T-cell (primary cell): ENCODE measurements around the gene ACAP2. TPM values are rescaled to one million over a fixed set of nuclear protein-coding genes. Genes with fewer than 3 reads are reported as not detected.
A peak's percentile ranks its signal among the peaks of the same experiment; 100 is the strongest.

Source experiments
- ATAC-seq, 4 experiments: fragments of 200-7000 bp in 3 of 4; fragments of 150-1000 bp in 1 of 4; cut with Tn5 transposase; replicated peaks in 1 of 4; 1 replicate in 3 of 4; 2 replicates in 1 of 4; pipeline ENCODE4 v1.10.0; 2021; ENCODE audit warnings: moderate library complexity in 3 of 4, mild to moderate bottlenecking in 2 of 4, moderate number of reproducible peaks in 1 of 4
- CTCF ChIA-PET, 2 donors: fragments of 300-600 bp; sonication (Branson Sonifier 250); formaldehyde crosslinking; loops; one replicate each; lab custom pipeline; 2022; ENCODE audit warnings: antibody characterized with exemption in 2 of 2; lab: Charles Lee
- POLR2A ChIA-PET, 2 donors: fragments of 300-600 bp; sonication (Branson Sonifier 250); formaldehyde crosslinking; loops; one replicate each; lab custom pipeline; 2022; ENCODE audit warnings: antibody characterized with exemption in 2 of 2; lab: Charles Lee
- DNase-seq, 35 experiments: peaks; one replicate each; pipeline versions ENCODE4 v3.0.0 to v3.0.0-alpha.2; 2013 to 2023
- H3K27ac ChIP-seq: one replicate; pipeline ENCODE4 v1.5.1; 2013; ENCODE audit warnings: low read length
- H3K27me3 ChIP-seq, 2 experiments: replicated peaks in 1 of 2; 1 replicate in 1 of 2; 2 replicates in 1 of 2; pipeline versions ENCODE4 v1.6.1 to v1.7.0; 2013; ENCODE audit warnings: low read length in 1 of 2, mixed read lengths in 1 of 2; ENCODE audit not compliant: control insufficient read depth in 2 of 2, insufficient read depth in 2 of 2; ENCODE audit errors: extremely low read depth in 1 of 2
- H3K36me3 ChIP-seq, 2 donors: 1 replicate in 1 of 2; 2 replicates in 1 of 2; pipeline versions ENCODE4 v1.6.1 to v1.7.0; 2013; ENCODE audit warnings: low read length in 1 of 2; ENCODE audit not compliant: control insufficient read depth in 2 of 2, insufficient read depth in 1 of 2; ENCODE audit errors: extremely low read depth in 1 of 2
- H3K4me1 ChIP-seq, 2 experiments: 1 replicate in 1 of 2; 2 replicates in 1 of 2; pipeline versions ENCODE4 v1.6.1 to v1.7.0; 2013; ENCODE audit warnings: low read length in 2 of 2, mixed read lengths in 1 of 2; ENCODE audit not compliant: insufficient read depth in 2 of 2, control insufficient read depth in 1 of 2; ENCODE audit errors: extremely low read depth in 1 of 2
- H3K4me3 ChIP-seq, 2 donors: 1 replicate in 1 of 2; 2 replicates in 1 of 2; pipeline versions ENCODE4 v1.5.1 to v1.7.0; 2013; ENCODE audit warnings: mild to moderate bottlenecking in 2 of 2, low read length in 1 of 2, moderate library complexity in 1 of 2; ENCODE audit not compliant: control insufficient read depth in 1 of 2; ENCODE audit errors: extremely low read depth in 1 of 2
- H3K9me3 ChIP-seq: 2 replicates; pipeline ENCODE4 v1.7.0; 2013
- H3K27ac Mint-ChIP-seq, 2 donors: one replicate each; pipeline ENCODE4 v1.8.0; 2020 to 2021; ENCODE audit warnings: mild to moderate bottlenecking in 2 of 2, mixed read lengths in 2 of 2
- H3K27me3 Mint-ChIP-seq, 2 donors: one replicate each; pipeline ENCODE4 v1.8.0; 2021 to 2022; ENCODE audit warnings: mixed read lengths in 2 of 2
- H3K36me3 Mint-ChIP-seq: one replicate; pipeline ENCODE4 v1.8.0; 2021; ENCODE audit warnings: mixed read lengths
- H3K4me1 Mint-ChIP-seq, 3 donors: one replicate each; pipeline ENCODE4 v1.8.0; 2020 to 2022; ENCODE audit warnings: mixed read lengths in 3 of 3, mild to moderate bottlenecking in 1 of 3
- H3K4me3 Mint-ChIP-seq, 3 donors: one replicate each; pipeline ENCODE4 v1.8.0; 2020 to 2022; ENCODE audit warnings: mild to moderate bottlenecking in 3 of 3, mixed read lengths in 3 of 3, moderate library complexity in 3 of 3
- H3K9me3 Mint-ChIP-seq, 3 donors: one replicate each; pipeline ENCODE4 v1.8.0; 2020 to 2022; ENCODE audit warnings: mixed read lengths in 3 of 3
- whole genome bisulfite sequencing: methylation state at CpG from one replicate; pipeline ENCODE4 v1.1.5; 2013; ENCODE audit warnings: missing lambda C conversion rate; ENCODE audit not compliant: insufficient coverage; 5-methylcytosine and 5-hydroxymethylcytosine counted together
- total RNA-seq, 35 experiments: library from RNA in 6 of 35; stranded (reverse) in 6 of 35; fragments of 120-200 nt in 1 of 35; gene quantifications; one replicate each; pipeline versions ENCODE4 v1.2.1 to v1.2.4 and lab custom pipeline; 2013 to 2026

The ACAP2 gene
- total RNA-seq, 5 donors from 2014 or later (not counting 1 experiment from before 2014, with no cell fraction given), result 63.6 to 90.7 (median 72.5) TPM

GRCh38 chr3:195266428-195266827 is 176.4 kb downstream of the ACAP2 start:
- Histone ChIP-seq H3K27ac (no peak overlapping the region), H3K27me3 (no peaks in the 10 kb centered on the region), H3K4me3 (no peak overlapping the region), H3K4me1 (peaks cover 8 to 15% of the 10 kb centered on the region in 2 experiments), H3K9me3 (no peaks in the 10 kb centered on the region), H3K36me3 (peaks cover 6 to 13% of the 10 kb centered on the region in 2 donors)
- Mint-ChIP-seq H3K27ac (no peak overlapping the region), H3K36me3 (peaks cover 14% of the 10 kb centered on the region), H3K27me3 (no peaks in the 10 kb centered on the region), H3K9me3 (no peaks in the 10 kb centered on the region), H3K4me1 (peaks cover 18 to 28% (median 24%) of the 10 kb centered on the region in 3 donors), H3K4me3 (no peak overlapping the region)
- ChIA-PET CTCF (interaction anchor here in 1 of 2 donors (0.6 kb wide), 2 partner anchors 271 to 1021 kb away, joined by 3 read pairs; partner anchors contain the start of gene PCYT1A), POLR2A (no interaction called here)
- DNase-seq (no peak), ATAC-seq (no peak)
- 100% methylated on average over 4 of the region's 5 CpGs for WGBS

DNA sequence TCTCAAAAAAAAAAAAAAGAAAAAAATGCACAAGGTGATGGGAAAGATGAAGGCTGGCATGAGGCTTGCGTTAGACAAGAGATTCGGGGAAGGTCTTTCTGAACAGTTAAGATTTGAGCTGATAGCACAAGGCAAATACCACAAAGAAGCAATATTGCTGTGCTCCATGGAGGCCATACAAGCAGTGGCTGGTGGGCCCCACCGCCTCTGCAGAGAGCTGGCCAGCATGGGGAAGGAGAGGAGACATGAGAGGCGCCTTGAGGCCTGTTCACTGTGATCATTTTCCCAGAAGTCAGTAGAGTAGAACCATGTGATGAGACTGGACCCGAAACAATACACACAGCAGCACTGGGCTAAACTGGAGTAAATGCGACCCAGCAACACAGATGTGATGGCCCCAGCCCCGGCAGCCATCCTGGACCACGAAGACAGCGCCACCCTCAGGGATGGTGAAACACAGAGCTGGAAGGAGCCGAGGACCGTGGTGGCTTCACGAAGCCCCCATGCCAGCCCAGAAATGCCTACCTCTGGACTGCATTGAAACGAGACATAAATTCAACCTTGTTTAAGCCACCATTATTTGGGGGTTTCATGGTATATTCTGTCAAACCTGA is 177.3 kb downstream of the ACAP2 start:
- no peak overlapping the region for H3K4me3 ChIP-seq
- H3K4me3 Mint-ChIP-seq, result no peak overlapping the region
- no peak overlapping the region for H3K27ac Mint-ChIP-seq
- peaks cover 6 to 13% of the 10 kb centered on the region in 2 donors for H3K36me3 ChIP-seq
- H3K9me3 Mint-ChIP-seq, result no peaks in the 10 kb centered on the region
- peaks cover 10 to 23% of the 10 kb centered on the region in 2 experiments for H3K4me1 ChIP-seq
- ATAC-seq (no peak), DNase-seq (no peak)
- H3K27me3 Mint-ChIP-seq, result no peaks in the 10 kb centered on the region
- H3K4me1 Mint-ChIP-seq, result peaks cover 27 to 35% (median 31%) of the 10 kb centered on the region in 3 donors
- no peaks in the 10 kb centered on the region for H3K9me3 ChIP-seq
- H3K36me3 Mint-ChIP-seq, result peaks cover 14% of the 10 kb centered on the region
- CTCF ChIA-PET, result no interaction called here
- no peaks in the 10 kb centered on the region for H3K27me3 ChIP-seq
- POLR2A ChIA-PET, result interaction anchor here (0.6 to 0.7 kb wide), 2 partner anchors 277 to 625 kb away, joined by 5 to 6 read pairs; no protein-coding TSS in a partner anchor
- WGBS, result 93% methylated on average over 10 of the region's 13 CpGs
- H3K27ac ChIP-seq, result no peak overlapping the region

- Histone ChIP-seq H3K9me3 (no peaks in the 10 kb centered on the region), H3K27me3 (no peaks in the 10 kb centered on the region), H3K36me3 (peaks cover 6 to 13% of the 10 kb centered on the region in 2 donors), H3K4me1 (peaks cover 5 to 21% of the 10 kb centered on the region in 2 experiments), H3K27ac (no peak overlapping the region), H3K4me3 (no peak overlapping the region)
- ATAC-seq (no peak), DNase-seq (no peak)
- ChIA-PET CTCF (interaction anchor here in 1 of 2 donors (0.6 kb wide), 1 partner anchor 856 kb away, joined by 5 read pairs; no protein-coding TSS in a partner anchor), POLR2A (interaction anchor here in 1 of 2 donors (0.5 kb wide), 1 partner anchor 245 kb away, joined by 3 read pairs; no protein-coding TSS in a partner anchor)
- WGBS, result 96% methylated on average over 7 of the region's 10 CpGs
- Mint-ChIP-seq H3K36me3 (peaks cover 14% of the 10 kb centered on the region), H3K4me3 (no peak overlapping the region), H3K9me3 (no peaks in the 10 kb centered on the region), H3K4me1 (peaks cover 17 to 25% (median 20%) of the 10 kb centered on the region in 3 donors), H3K27ac (no peak overlapping the region), H3K27me3 (no peaks in the 10 kb centered on the region)
Measured at GRCh38 chr3:195263925-195264600, 178.8 kb downstream of the ACAP2 start.

DNA sequence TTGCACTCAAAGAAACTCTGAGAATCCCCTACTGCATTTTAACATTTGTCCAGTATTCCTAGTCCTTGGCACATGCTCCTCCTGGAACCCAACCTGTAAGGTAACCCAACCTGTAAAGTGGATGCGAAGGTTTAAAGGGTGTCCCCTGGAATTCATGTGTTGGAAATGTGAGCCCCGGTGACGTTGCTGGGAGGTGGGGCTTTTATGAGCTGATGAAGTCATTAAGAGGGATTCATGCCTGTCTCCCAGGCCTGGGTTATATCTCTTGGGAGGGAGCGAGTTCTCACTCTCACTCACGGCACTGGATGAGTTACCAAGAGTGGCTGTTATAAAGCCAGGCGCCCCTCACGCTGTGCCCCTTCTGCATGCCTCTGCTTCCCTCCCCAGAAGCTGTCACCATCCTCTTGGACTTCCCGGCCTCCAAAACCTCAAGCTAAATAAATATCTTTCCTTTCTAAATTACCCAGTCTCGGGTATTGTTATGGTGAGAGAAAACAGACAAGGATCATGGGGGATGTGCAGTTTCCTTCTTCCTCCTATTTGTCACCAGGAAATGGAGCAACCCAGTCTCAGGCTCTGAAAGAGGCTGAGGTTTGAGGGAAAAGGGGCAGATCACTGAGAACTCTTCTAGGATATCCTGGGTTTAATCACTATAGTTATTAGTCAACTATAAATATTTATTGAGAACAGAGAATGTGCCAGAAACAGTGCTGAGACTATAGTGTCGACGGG is 179.5 kb downstream of the ACAP2 start:
- Histone ChIP-seq H3K27ac (no peak overlapping the region), H3K27me3 (no peaks in the 10 kb centered on the region), H3K4me3 (no peak overlapping the region), H3K4me1 (peaks cover 8 to 28% of the 10 kb centered on the region in 2 experiments), H3K9me3 (no peaks in the 10 kb centered on the region), H3K36me3 (peaks cover 6 to 13% of the 10 kb centered on the region in 2 donors)
- Mint-ChIP-seq H3K27ac (no peak overlapping the region), H3K9me3 (no peaks in the 10 kb centered on the region), H3K4me1 (peaks cover 15 to 26% (median 22%) of the 10 kb centered on the region in 3 donors), H3K27me3 (no peaks in the 10 kb centered on the region), H3K36me3 (peaks cover 14% of the 10 kb centered on the region), H3K4me3 (no peak overlapping the region)
- ChIA-PET POLR2A (interaction anchor here (0.5 to 0.6 kb wide), 2 partner anchors 11 to 246 kb away, joined by 3 to 4 read pairs; no protein-coding TSS in a partner anchor), CTCF (interaction anchor here in 1 of 2 donors (0.6 to 1.8 kb wide), 2 partner anchors 8 to 129 kb away, joined by 3 to 9 read pairs; partner anchors contain the start of gene XXYLT1)
- peak in 1 of 35 experiments; percentile 3 for DNase-seq
- 100% methylated on average over 2 of the region's 11 CpGs for WGBS
- ATAC-seq, result no peak

GRCh38 chr3:195261925-195262324 is 180.9 kb downstream of the ACAP2 start:
- Histone ChIP-seq H3K36me3 (peaks cover 6 to 7% of the 10 kb centered on the region in 2 donors), H3K4me3 (no peak overlapping the region), H3K27me3 (no peaks in the 10 kb centered on the region), H3K9me3 (no peaks in the 10 kb centered on the region), H3K4me1 (peaks cover 8 to 28% of the 10 kb centered on the region in 2 experiments), H3K27ac (no peak overlapping the region)
- Mint-ChIP-seq H3K27ac (no peak overlapping the region), H3K9me3 (no peaks in the 10 kb centered on the region), H3K4me1 (peaks cover 22 to 23% (median 23%) of the 10 kb centered on the region in 3 donors), H3K27me3 (no peaks in the 10 kb centered on the region), H3K36me3 (peaks cover 5% of the 10 kb centered on the region), H3K4me3 (no peak overlapping the region)
- no peak for DNase-seq
- no CpG with 5 or more reads among the region's 2 CpGs for WGBS
- CTCF ChIA-PET, result interaction anchor here (1.0 to 2.7 kb wide), 5 partner anchors 8 to 591 kb away, joined by 3 to 12 read pairs (median 7); partner anchors contain the start of genes LSG1 (in 2 of the 2) and XXYLT1 (in 1 of the 2)
- POLR2A ChIA-PET, result no interaction called here
- ATAC-seq, result no peak
